NB4 (cell line): Measurements from ENCODE around the gene ZNF26.

ENCODE experiments used
- MYC ChIP-seq: IDR thresholded peaks from 2 replicates; pipeline ENCODE4 v1.6.1; 2011; ENCODE audit warnings: low read depth, low read length
- TF ChIP-seq, protein P1 (sequence below): IDR thresholded peaks from one replicate; pipeline ENCODE4 v1.5.1; 2012; ENCODE audit warnings: low read depth, low read length
- TF ChIP-seq, protein P2 (sequence below): IDR thresholded peaks from 2 replicates; pipeline ENCODE4 v1.6.1; 2011; ENCODE audit warnings: low read depth, low read length

DNA sequence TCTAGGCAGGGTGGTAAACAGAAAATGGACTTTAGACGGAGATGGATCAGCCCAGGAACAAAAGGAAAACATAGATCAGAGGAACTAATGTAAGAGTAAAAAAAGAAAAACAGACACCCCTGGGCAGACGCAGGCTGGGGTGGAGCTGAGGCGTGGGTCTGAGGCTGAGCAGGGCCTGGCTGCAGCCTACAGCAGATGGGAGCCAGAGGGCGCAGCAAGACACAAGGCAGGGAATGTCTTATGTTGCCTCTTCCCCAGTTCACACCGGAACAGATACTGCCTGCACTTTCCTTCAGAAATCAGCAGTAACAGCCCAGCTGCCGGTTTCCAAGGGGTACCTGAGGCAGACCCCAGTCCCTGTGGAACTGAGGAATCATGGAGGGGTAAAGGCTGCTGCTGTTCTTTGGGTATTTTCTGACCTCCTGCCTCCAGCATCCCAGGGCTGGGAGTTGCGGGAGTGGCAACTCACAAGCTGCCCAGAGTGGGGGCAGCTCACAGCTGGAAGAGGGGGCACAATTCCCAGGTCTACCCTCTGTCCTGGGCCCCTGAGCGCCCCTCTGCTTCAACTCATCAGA is 39.8 kb upstream of the ZNF26 start:
- no peak for TF ChIP-seq MYC
- TF ChIP-seq, protein P1, sequence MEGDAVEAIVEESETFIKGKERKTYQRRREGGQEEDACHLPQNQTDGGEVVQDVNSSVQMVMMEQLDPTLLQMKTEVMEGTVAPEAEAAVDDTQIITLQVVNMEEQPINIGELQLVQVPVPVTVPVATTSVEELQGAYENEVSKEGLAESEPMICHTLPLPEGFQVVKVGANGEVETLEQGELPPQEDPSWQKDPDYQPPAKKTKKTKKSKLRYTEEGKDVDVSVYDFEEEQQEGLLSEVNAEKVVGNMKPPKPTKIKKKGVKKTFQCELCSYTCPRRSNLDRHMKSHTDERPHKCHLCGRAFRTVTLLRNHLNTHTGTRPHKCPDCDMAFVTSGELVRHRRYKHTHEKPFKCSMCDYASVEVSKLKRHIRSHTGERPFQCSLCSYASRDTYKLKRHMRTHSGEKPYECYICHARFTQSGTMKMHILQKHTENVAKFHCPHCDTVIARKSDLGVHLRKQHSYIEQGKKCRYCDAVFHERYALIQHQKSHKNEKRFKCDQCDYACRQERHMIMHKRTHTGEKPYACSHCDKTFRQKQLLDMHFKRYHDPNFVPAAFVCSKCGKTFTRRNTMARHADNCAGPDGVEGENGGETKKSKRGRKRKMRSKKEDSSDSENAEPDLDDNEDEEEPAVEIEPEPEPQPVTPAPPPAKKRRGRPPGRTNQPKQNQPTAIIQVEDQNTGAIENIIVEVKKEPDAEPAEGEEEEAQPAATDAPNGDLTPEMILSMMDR: no peak
- TF ChIP-seq, protein P2, sequence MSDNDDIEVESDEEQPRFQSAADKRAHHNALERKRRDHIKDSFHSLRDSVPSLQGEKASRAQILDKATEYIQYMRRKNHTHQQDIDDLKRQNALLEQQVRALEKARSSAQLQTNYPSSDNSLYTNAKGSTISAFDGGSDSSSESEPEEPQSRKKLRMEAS: no peak
